HG03439 (cell line): ENCODE measurements around the gene DNAJB13.

Experiments
- ATAC-seq: cut with Tn5 transposase; IDR thresholded peaks from one replicate; pipeline ENCODE4 v1.9.1; 2021; ENCODE audit warnings: mild to moderate bottlenecking, moderate library complexity; ENCODE audit not compliant: unreplicated experiment

The DNAJB13 gene

DNA sequence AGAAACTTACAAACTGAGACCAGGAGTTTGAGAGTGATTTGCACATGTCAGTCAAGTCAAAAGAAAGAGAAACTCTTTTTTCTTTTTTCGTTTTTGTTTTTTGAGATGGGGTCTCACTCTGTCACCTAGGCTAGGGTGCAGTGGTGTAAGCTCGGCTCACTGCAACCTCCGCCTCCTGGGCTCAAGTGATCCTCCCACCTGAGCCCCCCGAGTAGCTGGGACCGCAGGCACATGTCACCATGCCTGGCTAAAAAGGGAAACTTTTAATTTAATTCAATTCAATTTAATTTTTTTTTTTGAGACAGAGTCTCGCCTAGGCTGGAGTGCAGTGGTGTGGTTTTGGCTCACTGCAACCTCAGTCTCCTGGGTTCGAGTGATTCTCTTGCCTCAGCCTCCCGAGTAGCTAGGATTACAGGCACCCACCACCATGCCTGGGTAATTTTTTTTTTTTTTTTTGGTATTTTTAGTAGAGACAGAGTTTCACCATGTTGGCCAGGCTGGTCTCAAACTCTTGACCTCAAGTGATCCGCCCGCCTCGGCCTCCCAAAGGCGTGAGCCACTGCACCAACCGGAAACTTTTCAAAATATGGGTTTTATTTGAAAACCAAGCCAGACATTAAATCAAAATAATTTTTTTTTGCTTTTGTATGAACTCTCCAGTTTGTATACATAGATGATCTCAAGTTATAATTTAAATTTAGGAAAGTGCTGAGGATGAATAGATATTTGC is 48.2 kb downstream of the DNAJB13 start:
- no peak for ATAC-seq

DNA sequence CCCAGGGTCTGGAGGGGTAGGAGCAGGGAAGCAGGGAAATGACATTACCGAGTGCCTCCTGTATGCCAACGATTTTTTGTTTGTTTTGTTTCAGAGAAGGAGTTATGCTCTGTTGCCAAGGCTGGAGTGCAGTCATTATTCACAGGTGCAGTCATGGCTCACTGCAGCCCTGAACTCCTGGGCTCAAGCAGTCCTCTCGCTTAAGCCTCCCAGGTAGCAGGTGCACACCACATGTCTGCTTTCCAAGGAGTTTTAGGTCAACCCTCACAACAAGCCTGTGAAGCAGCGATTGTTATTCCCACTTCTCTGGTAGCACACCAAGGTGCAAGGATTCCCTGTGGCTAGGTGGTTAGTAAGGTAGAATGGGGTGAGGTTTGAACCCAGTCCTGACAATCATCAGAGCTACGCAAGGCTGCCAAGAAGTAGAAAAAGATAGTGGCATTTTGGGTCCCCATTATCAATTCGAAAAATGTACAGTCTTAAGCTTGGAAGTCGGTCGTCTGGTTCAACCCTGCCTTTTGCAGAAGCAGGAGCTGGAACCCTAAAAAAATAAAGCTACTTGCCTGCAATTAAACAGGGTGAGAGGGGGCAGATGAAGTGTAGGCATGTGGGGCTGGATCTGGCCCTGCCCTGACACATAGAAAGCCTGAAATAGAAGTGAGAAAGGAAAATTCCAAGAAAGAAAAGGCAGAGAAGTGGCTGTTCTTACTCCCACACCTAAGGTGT is 48.9 kb downstream of the DNAJB13 start:
- no peak for ATAC-seq

DNA sequence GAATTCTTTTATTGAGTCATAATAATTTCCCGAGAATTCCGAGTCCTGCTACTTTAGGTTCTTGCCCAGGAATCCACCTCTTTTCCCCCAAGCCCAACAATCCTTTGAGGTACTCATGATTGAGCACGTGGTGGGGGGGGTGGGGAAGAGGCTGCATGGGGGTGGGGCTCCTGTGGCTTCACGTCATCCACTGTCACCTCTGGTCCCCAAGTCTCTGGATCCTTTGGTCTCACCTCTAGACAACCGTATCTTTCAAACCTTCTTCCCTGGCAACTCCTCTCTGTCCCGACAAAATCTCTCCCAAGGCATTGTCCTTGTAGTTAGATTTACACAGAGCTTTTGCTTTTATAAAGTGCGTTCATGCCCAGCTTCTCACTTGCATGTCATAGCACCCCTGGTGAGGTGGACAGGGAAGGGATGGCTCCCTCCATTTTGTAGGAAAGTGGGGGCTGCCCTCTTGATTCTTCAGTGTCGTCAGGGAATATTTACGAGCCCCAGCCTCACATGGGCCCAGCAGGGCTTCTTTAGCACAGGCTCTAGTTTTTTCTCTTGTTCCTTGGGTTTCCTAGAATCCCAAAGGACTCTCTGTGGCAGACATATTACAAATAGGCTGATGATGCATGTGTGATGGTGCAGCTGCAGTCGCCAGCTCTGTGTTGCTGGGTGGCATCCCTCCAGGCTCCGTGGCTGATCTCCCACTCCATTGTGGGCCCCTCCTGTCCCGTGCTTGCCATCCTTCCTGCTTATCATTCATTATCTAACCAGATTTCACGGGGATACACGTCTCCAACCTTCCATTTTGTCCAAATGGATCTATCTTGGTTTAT is 49.7 kb downstream of the DNAJB13 start:
- no peak for ATAC-seq

DNA sequence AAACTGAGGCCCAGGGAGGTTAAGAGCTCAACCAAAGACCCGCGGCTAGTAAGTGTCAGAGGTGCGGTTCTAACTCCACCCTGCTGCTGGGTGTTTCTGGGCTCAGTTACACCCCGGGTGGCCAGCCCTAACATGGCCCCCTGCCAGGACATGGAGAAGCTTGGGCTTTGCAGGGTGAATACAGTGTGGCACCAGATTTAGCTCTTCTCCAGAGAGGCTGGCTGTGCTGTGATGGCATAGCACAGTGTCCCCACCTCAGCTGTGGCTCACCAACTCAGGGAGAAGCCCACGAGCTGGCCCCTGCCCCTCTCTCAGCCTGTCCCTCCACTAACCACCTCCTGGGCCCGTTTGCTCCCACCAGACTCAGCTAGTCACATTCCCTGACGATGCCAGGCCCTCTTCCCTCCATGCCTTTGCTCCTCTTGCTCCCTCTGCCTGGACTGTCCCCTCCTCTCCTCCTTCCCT is 51.0 kb downstream of the DNAJB13 start:
- no peak for ATAC-seq

DNA sequence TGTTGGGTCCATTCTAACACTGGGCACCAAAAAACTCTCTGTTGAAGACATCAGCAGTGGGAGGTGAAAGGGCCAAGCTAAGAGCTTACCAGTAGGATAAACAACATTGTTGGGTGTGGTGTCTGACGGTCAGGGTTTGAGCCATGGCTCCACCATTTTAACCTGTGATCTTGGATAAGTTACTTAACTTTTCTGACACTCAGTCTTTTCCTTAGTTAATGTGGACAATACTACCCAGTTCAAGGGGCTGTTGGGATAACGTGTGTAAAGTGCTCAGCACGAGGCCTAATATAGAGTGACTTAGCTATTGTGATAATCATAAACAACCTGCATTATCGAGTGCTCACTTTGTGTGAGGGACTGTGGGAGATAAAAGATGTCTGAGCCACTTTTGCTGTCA is 52.0 kb downstream of the DNAJB13 start:
- no peak for ATAC-seq

DNA sequence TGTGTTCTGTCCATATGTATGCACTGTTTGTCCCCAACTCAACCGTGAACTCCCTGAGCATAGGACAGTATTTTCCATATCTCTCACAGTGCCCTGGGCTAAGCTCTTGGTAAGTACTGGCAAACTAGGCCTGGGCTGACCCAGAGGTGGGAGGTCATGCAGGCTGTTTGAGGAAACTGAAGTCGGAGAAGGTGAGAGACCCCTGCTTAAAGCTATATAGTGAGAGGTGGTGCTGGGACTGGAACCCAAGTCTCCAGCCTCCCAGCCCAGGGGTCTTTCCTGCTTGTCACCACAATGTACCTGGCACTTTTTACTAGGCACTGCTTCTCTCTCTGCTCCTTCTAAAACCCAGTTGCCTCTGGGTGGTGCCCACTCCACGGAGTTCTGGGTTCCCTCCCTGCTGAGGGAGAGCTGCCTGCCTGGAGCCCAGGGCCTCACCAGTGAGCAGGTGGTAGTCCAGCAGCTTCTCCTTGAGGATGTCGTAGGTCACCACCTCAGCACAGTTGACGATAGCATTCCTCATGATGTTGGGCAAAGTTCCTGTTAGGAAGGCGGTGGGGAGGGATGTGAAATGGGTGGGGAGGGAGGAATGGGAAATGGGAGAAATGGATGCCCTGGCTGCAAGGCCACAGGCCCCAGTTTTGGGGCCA is 53.3 kb downstream of the DNAJB13 start:
- ATAC-seq, result no peak

DNA sequence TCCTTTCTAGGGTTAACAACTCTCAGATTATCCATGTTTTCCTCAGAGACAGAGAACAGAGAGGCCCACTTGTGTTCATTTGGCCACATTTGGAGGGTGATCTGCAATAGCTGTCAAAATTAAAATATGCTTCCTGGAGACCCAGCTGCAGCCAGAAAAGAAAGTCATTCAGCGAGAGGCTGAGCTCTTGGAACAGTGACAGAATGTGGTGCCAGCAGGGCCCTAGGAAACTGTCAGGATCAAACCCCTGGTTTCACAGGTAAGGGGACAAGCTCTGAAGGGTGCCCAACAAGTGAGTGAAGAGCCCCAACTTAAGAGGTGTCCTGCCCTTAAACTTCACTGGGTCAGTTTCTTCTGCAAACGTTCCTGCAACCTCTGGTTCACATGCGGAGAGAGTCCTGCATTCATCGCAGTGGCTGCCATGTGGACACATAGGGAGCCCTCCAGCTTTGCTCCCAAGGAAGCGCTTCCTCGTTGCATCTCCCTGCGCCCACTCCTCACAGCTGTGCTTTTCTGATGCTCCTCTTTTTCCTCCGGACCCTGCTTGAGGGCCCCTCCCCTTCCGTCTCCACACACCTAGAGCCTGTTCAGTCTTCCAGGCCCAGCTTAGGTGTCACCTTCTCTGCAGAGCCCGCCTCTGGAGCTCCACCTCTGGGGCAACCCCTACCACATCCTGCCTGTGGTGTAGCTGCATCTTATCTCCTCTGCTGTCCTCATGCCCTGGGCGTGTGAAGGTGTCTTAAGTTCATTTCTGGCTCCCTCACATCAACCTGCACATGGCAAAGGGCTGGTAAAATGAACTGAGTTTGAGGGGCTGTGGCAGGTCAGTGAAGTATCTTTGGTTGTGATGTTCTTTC is 54.2 kb downstream of the DNAJB13 start:
- no peak for ATAC-seq

DNA sequence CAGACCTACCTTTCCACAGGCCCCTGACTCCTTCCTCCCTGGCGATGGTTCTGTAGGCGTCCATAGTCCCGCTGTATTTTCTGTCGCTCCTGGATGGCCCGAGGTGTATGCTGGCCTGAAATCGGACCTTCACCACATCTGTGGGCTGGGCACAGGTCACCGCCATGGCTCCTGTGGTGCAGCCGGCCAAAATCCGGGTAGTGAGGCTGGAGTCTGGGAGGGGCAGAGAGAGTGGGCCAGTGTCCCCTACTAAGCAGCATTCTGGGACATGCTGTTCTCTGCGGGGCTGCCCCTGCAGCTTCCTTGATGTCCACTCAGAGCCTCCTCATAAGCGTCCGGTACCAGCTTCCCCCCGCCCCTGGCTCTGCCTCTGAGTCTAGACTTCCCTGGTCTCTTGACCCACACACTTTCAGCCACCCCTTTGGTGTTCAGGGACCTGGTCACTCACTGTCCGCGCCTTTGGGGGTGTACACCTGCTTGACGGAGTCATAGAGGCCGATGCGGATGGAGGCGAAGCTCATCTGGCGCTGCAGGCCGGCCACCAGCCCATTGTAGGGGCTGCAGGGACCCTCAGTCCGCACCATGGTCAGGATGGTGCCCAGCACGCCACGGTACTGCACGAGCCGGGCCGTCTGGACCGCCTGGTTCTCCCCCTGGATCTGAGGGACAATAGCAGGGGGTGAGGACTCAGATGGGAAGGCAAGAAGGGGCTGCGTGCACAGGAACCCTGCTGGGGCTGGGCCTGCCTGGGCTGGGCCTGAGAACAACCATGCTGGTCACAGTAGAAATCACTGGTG is 55.1 kb downstream of the DNAJB13 start:
- no peak for ATAC-seq

DNA sequence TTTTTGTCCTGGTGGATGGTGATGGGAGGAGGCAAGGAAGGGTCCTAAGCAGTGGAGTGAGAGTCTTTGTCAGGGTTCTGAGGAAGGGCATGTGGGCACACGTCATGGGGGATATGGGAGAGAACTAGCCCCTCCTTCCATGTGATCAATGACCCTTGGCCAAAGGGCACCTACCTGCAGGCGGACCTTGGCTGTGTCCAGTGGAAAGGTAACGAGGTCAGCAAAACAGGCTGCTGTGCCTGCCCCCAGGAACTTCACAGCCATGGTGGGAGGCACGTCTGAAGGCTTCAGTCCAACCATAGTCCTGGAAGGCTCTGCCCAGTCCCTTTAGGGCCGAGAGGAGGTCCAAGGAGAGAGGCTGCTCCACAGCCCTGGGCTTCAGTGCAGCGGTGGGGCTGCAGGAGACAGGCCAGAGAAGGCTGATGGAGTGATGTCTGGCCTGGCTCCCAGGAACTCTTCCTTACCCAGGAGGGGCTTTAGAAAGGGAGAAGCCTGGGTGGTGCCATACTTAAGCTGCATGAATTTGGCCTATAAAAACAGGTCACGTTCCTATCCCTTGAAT is 56.0 kb downstream of the DNAJB13 start:
- ATAC-seq, result no peak

DNA sequence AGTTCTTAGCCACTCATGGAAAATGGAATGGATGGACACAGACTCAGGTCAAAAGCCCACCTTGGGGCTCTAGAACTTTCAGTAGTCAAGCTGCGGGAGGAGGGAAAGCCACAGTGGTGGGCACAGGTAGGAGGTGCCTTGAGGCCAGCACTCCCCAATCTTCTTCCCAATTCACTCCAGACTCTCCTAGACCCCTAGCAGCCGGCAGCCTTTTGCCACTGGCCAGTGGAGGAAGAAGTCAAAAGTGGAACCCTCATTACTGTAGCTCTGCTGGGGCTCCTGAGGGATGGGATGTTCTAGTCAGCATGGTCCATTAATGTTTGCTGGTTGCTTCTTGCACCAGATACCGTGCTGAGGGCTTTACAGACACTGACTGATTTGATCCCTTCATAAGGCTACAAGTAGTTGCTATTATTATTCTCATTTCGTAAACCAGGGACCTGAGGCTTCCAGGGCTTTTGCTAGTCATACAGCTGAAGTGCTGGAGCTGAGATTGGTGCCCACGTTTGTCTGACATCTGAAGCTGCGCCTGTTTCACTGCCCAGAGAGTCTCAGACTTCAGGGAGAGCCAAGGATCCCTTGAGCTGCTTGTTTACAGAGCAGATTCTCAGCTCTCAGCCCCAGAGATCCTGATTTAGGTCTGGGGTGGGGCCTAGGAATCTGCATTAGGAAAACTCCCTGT is 57.0 kb downstream of the DNAJB13 start:
- no peak for ATAC-seq

DNA sequence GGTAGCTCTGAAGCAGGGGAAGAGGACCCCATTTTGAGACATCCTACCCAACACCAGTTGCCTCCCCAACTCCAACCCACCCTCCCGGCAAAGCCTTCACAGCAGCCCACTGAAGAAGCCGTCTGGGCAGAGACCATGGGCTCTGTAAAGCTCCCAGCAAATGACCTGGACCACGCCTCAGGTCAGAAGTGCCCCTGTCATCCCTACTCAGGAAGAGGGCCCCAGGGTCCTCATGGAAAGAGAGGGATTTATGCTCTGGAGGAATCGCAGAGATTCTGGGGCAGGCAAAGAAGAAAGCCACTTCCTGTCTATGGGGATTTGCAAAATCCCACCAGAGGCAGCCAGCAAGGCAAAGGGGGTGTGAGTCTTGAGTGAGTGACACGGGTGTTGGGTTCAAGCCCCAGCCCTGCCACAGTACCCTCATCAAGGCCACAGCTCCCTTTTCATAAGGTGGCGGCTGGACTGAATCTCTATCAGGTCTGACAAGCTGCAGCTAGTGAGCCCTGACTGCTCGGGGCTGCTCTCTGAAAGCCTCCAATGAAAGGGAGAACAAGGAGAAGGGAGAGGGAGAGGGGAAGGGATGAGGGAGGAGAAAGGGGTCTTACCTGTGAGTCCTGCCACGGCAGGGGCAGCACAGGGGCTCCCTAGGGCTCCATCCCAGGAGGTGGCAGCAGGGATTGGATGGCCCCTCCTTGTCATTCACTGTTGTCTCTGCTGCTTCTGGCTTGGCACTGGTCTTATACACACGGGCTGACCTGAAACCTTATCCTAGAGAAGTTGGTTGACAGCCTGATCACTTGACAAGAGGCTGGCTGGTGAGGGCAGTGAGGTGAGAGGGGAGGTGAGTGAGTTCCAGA is 57.8 kb downstream of the DNAJB13 start, which contains the start of gene UCP3:
Gene UCP3 (minus strand): TSS at position 713 of the 857 bp plus-strand sequence. CDS start 2,043 bp downstream, outside the sequence.
- no peak for ATAC-seq

DNA sequence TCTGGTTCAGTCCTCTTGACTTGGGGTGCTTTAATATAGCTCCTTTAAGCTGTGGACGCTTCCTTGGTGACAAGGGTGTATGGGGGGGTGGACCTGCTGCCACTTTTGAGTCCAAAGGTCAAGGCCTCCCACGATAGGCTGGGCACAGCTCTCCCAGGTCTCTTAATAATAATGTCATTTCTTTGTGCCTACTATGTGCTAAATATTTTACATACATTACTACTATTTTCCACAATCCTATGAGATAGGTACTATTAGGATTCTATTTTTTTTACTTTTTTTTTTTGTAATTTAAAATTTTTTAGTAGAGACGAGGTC is 58.4 kb downstream of the DNAJB13 start:
- no peak for ATAC-seq

DNA sequence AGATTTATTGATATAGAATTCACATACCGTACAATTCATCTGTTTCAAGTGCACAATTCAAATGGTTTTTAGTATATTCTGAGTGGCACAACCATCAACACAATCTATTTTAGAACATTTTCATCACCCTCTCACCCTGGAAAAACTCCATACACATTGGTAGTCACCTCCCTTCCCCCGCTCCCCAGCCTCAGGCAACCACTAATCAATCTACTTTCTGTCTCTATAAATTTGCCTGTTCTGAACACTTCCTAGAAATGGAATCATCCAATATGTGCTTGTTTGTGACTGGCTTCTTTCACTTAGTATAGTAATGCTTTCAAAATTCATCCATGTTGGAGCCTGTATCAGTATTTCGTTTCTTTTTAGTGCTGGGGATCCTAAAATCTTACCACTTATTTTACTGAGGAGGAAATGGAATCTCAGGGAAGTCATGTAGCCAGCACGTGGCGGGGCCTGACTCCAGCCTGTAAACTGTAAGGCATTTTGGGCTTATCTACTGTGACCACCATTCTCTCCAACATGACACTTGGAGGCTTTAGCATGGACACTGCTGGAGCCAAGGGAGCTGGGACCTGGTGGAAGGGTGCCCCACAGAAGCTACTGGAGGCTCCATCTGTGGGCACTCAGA is 59.0 kb downstream of the DNAJB13 start:
- ATAC-seq, result no peak

DNA sequence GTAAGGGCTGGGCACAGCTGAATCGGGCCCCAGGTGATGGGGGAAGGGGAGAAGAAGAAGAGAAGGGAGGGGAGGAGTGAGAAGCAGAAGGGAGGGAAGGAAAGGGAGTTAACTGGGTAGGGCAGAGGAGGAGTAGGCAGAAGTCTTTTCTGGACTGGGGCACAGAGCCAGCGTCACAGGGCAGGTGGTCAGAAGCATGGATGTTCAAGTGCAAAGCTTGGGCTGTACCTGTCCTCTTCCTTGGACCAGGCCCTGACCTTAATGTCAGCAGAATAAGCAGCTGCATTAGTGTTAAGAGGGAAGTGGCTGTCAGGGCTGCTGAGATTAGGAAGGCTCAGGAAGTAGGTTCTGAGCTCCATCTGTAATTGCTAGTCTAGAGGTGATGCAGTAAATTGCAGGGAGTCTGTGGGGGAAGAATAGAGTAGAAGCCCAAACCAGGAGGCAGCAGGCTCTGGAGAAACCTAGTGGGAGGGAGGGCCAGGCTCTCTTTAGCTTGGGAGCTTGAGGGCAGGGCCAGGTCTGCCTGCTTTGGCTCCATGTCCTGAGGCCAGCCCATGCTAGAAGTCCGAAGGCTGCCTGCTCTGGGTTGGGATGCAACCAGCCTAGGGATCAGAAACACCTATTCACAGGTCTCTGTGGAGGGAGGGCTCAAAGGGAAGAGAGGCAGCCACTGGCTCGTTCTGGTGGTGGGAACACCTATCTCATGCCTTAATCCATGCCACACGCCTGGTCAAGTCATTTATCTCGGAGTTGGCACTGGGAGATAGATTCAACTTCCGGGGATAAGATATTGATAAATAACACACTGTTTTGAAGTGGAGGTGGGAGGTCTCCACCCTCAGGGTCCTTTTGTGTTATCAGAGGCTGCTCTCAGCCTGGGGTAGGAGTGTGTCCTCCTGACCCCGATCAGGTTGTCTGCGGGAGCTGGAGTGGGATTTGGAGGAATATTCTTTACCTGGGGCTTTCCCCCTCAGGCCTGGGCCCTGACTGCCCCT is 59.8 kb downstream of the DNAJB13 start:
- no peak for ATAC-seq

DNA sequence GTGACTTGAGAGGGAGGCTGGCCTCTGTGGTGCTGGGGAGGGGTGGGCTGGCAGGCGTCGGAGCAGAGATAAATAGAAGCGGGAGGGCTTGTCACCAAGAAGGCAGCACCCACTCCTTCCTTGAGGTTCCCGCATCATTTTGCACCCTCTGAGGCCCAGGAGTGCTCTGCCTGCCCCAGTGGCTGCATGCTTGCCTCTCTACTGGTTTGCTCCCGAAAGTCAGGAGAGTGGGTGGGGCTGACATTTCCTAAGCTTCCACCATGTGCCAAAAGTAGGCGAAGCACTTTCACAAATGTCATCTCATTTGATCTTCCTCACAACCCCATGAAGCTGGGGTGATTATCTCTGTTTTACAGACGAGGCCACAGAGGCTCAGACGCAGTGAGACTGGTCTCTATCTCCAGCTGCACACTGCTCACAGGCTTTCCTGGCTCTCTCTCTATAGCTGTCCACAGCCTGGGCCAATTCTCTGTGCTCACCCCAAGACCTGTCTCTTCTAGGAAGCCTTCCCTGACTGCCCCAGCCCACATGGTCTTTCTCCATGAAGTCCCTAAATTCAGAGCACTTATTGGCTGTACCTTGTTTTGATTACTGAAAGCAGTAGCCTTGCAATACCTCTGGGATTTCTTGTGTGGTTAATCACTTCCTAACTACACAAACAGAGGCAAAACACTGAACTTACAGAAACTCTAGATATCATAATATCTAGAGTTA is 60.7 kb downstream of the DNAJB13 start:
- peak; percentile 64 for ATAC-seq
